ENCODE results near the gene PODXL2.
"Not testable (repeated sequence)": the region's sequence is repeated elsewhere in the genome, so short reads cannot be mapped to it uniquely, and the experiment has no call there.

Gene PODXL2

GRCh38 chr3:127651516-127652172 lies 22.7 kb downstream of the PODXL2 start:
- Mint-ChIP-seq H3K27me3 (ENCODE audit: low read depth) (no peaks in the 10 kb centered on the region), H3K27ac (no peak overlapping the region), H3K4me1 (ENCODE audit: low read depth) (no peaks in the 10 kb centered on the region), H3K9me3 (no peaks in the 10 kb centered on the region), H3K36me3 (ENCODE audit: low read depth) (no peaks in the 10 kb centered on the region), H3K4me3 (no peak overlapping the region)

GRCh38 chr3:127652246-127652995 lies 23.4 kb downstream of the PODXL2 start:
- Mint-ChIP-seq H3K4me1 (ENCODE audit: low read depth) (no peaks in the 10 kb centered on the region), H3K27ac (no peak overlapping the region)

GRCh38 chr3:127654374-127654773 lies 25.4 kb downstream of the PODXL2 start:
- H3K9me3 Mint-ChIP-seq: no peaks in the 10 kb centered on the region
- H3K27ac Mint-ChIP-seq: no peak overlapping the region
- no peaks in the 10 kb centered on the region for H3K36me3 Mint-ChIP-seq (ENCODE audit: low read depth)
- H3K27me3 Mint-ChIP-seq (ENCODE audit: low read depth): peaks cover 9% of the 10 kb centered on the region
- no peaks in the 10 kb centered on the region for H3K4me1 Mint-ChIP-seq (ENCODE audit: low read depth)
- H3K4me3 Mint-ChIP-seq: no peak overlapping the region

More at GRCh38 chr3:127652246-127652995, 23.4 kb downstream of the PODXL2 start:
- Mint-ChIP-seq H3K9me3 (no peaks in the 10 kb centered on the region), H3K27me3 (ENCODE audit: low read depth) (peaks cover 2% of the 10 kb centered on the region), H3K36me3 (ENCODE audit: low read depth) (no peaks in the 10 kb centered on the region), H3K4me3 (no peak overlapping the region)

GRCh38 chr3:127654993-127655392 lies 26.0 kb downstream of the PODXL2 start:
- H3K4me3 Mint-ChIP-seq; H3K36me3 Mint-ChIP-seq (ENCODE audit: low read depth); H3K27me3 Mint-ChIP-seq (ENCODE audit: low read depth); H3K4me1 Mint-ChIP-seq (ENCODE audit: low read depth); H3K9me3 Mint-ChIP-seq; H3K27ac Mint-ChIP-seq: not testable (repeated sequence)

GRCh38 chr3:127655641-127656040 lies 26.7 kb downstream of the PODXL2 start:
- Mint-ChIP-seq H3K4me1 (ENCODE audit: low read depth) (peaks cover 1% of the 10 kb centered on the region), H3K36me3 (ENCODE audit: low read depth) (no peaks in the 10 kb centered on the region), H3K27ac (no peak overlapping the region), H3K27me3 (ENCODE audit: low read depth) (peaks cover 12% of the 10 kb centered on the region), H3K4me3 (no peak overlapping the region), H3K9me3 (no peaks in the 10 kb centered on the region)

- Mint-ChIP-seq H3K27me3 (ENCODE audit: low read depth) (peaks cover 12% of the 10 kb centered on the region), H3K4me1 (ENCODE audit: low read depth) (peaks cover 1% of the 10 kb centered on the region), H3K27ac (no peak overlapping the region), H3K36me3 (ENCODE audit: low read depth) (no peaks in the 10 kb centered on the region), H3K4me3 (no peak overlapping the region), H3K9me3 (no peaks in the 10 kb centered on the region)
Measured at GRCh38 chr3:127656906-127657305, 27.9 kb downstream of the PODXL2 start.

- Mint-ChIP-seq H3K36me3 (ENCODE audit: low read depth) (no peaks in the 10 kb centered on the region), H3K27ac (no peak overlapping the region), H3K9me3 (no peaks in the 10 kb centered on the region), H3K4me1 (ENCODE audit: low read depth) (peaks cover 1% of the 10 kb centered on the region), H3K4me3 (no peak overlapping the region), H3K27me3 (ENCODE audit: low read depth) (peaks cover 12% of the 10 kb centered on the region)
Measured at GRCh38 chr3:127658234-127658633, 29.2 kb downstream of the PODXL2 start.

GRCh38 chr3:127660621-127661251 lies 31.8 kb downstream of the PODXL2 start:
- peaks cover 12% of the 10 kb centered on the region for H3K27me3 Mint-ChIP-seq (ENCODE audit: low read depth)
- no peak overlapping the region for H3K4me3 Mint-ChIP-seq
- H3K9me3 Mint-ChIP-seq: no peaks in the 10 kb centered on the region
- no peak overlapping the region for H3K27ac Mint-ChIP-seq
- no peaks in the 10 kb centered on the region for H3K36me3 Mint-ChIP-seq (ENCODE audit: low read depth)
- H3K4me1 Mint-ChIP-seq (ENCODE audit: low read depth): peaks cover 1% of the 10 kb centered on the region

GRCh38 chr3:127661600-127661999 lies 32.6 kb downstream of the PODXL2 start:
- H3K9me3 Mint-ChIP-seq: no peaks in the 10 kb centered on the region
- H3K27ac Mint-ChIP-seq: no peak overlapping the region
- peaks cover 1% of the 10 kb centered on the region for H3K4me1 Mint-ChIP-seq (ENCODE audit: low read depth)
- H3K36me3 Mint-ChIP-seq (ENCODE audit: low read depth): no peaks in the 10 kb centered on the region
- no peak overlapping the region for H3K4me3 Mint-ChIP-seq
- peaks cover 12% of the 10 kb centered on the region for H3K27me3 Mint-ChIP-seq (ENCODE audit: low read depth)

GRCh38 chr3:127662001-127662469 lies 33.0 kb downstream of the PODXL2 start:
- Mint-ChIP-seq H3K27ac (no peak overlapping the region), H3K36me3 (ENCODE audit: low read depth) (no peaks in the 10 kb centered on the region), H3K9me3 (no peaks in the 10 kb centered on the region), H3K27me3 (ENCODE audit: low read depth) (peaks cover 12% of the 10 kb centered on the region), H3K4me3 (no peak overlapping the region), H3K4me1 (ENCODE audit: low read depth) (peaks cover 1% of the 10 kb centered on the region)

- Mint-ChIP-seq H3K27ac (no peak overlapping the region), H3K36me3 (ENCODE audit: low read depth) (no peaks in the 10 kb centered on the region), H3K4me3 (no peak overlapping the region), H3K9me3 (no peaks in the 10 kb centered on the region), H3K27me3 (ENCODE audit: low read depth) (peaks cover 3% of the 10 kb centered on the region), H3K4me1 (ENCODE audit: low read depth) (peaks cover 1% of the 10 kb centered on the region)
Measured at GRCh38 chr3:127663151-127663550, 34.2 kb downstream of the PODXL2 start.

- Mint-ChIP-seq H3K9me3 (no peaks in the 10 kb centered on the region), H3K36me3 (ENCODE audit: low read depth) (no peaks in the 10 kb centered on the region), H3K27ac (no peak overlapping the region), H3K4me1 (ENCODE audit: low read depth) (peaks cover 1% of the 10 kb centered on the region), H3K4me3 (no peak overlapping the region), H3K27me3 (ENCODE audit: low read depth) (peaks cover 2% of the 10 kb centered on the region)
Measured at GRCh38 chr3:127665165-127665564, 36.2 kb downstream of the PODXL2 start.

- H3K36me3 Mint-ChIP-seq (ENCODE audit: low read depth): no peaks in the 10 kb centered on the region
- H3K4me3 Mint-ChIP-seq: no peak overlapping the region
- no peak overlapping the region for H3K27ac Mint-ChIP-seq
- H3K9me3 Mint-ChIP-seq: no peaks in the 10 kb centered on the region
- H3K4me1 Mint-ChIP-seq (ENCODE audit: low read depth): no peaks in the 10 kb centered on the region
- no peaks in the 10 kb centered on the region for H3K27me3 Mint-ChIP-seq (ENCODE audit: low read depth)
Measured at GRCh38 chr3:127665586-127665985, 36.6 kb downstream of the PODXL2 start.

GRCh38 chr3:127666676-127667075 lies 37.7 kb downstream of the PODXL2 start:
- Mint-ChIP-seq H3K4me1 (ENCODE audit: low read depth) (no peaks in the 10 kb centered on the region), H3K27me3 (ENCODE audit: low read depth) (no peaks in the 10 kb centered on the region), H3K4me3 (no peak overlapping the region), H3K36me3 (ENCODE audit: low read depth) (no peaks in the 10 kb centered on the region), H3K27ac (no peak overlapping the region), H3K9me3 (no peaks in the 10 kb centered on the region)

Measured in T-helper 1 cell treated with Interleukin-12 subunit alpha and Interleukin-12 subunit beta and Interleukin-4 antibody, amounts not matched to agents 30 μg/mL and 1 μg/mL, for 36 hours (primary cell).